GM23338 (cell line): ENCODE measurements around the gene HTRA1. TPM values are rescaled to one million over a fixed set of nuclear protein-coding genes. Genes with fewer than 3 reads are reported as not detected.

Experiments
- ATAC-seq: fragments of 200-7000 bp; cut with Tn5 transposase; 3 replicates; pipeline ENCODE4 v1.9.1; 2020
- DNase-seq: peaks from one replicate; pipeline ENCODE4 v3.0.0-alpha.2; 2015; ENCODE audit warnings: low spot score
- H2AFZ ChIP-seq: fragments of 200-600 bp; sonication (generic); 2 replicates; pipeline ENCODE4 v1.8.0; 2016; ENCODE audit warnings: antibody characterized with exemption, mild to moderate bottlenecking, moderate library complexity
- H3F3A ChIP-seq: fragments of 200-600 bp; sonication (generic); replicated peaks from 2 replicates; pipeline ENCODE4 v1.8.0; 2017; ENCODE audit warnings: antibody characterized with exemption, mixed run types, low read depth
- H3K27ac ChIP-seq: fragments of 200-600 bp; sonication (generic); 2 replicates; pipeline ENCODE4 v1.6.1; 2016; ENCODE audit warnings: low read depth
- H3K27me3 ChIP-seq: fragments of 200-600 bp; sonication (generic); 2 replicates; pipeline ENCODE4 v1.8.0; 2016; ENCODE audit warnings: mild to moderate bottlenecking, mixed run types, moderate library complexity; ENCODE audit not compliant: insufficient read depth
- H3K36me3 ChIP-seq: fragments of 200-600 bp; sonication (generic); 2 replicates; pipeline ENCODE4 v1.8.0; 2016; ENCODE audit warnings: mild to moderate bottlenecking; ENCODE audit not compliant: insufficient read depth
- H3K4me1 ChIP-seq: fragments of 200-600 bp; sonication (generic); 2 replicates; pipeline ENCODE4 v1.8.0; 2016; ENCODE audit warnings: mild to moderate bottlenecking, moderate library complexity; ENCODE audit not compliant: insufficient read depth
- H3K4me2 ChIP-seq: fragments of 200-600 bp; sonication (generic); 2 replicates; pipeline ENCODE4 v1.7.1; 2017; ENCODE audit warnings: mixed run types
- H3K4me3 ChIP-seq: fragments of 200-600 bp; sonication (generic); 2 replicates; pipeline ENCODE4 v1.6.1; 2016; ENCODE audit warnings: mixed run types
- H3K79me2 ChIP-seq: fragments of 200-600 bp; sonication (generic); replicated peaks from 2 replicates; pipeline ENCODE4 v1.8.0; 2017; ENCODE audit warnings: mild to moderate bottlenecking; ENCODE audit not compliant: insufficient read depth
- H3K9me2 ChIP-seq: fragments of 200-600 bp; sonication (generic); 2 replicates; pipeline ENCODE4 v1.8.0; 2017; ENCODE audit not compliant: insufficient read depth
- H4K20me1 ChIP-seq: fragments of 200-600 bp; sonication (generic); replicated peaks from 2 replicates; pipeline ENCODE4 v1.8.0; 2017; ENCODE audit warnings: mild to moderate bottlenecking; ENCODE audit not compliant: insufficient read depth
- H3K27ac Mint-ChIP-seq: 2 replicates; pipeline ENCODE4 v1.8.0; 2020; ENCODE audit warnings: inconsistent platforms, mild to moderate bottlenecking, moderate library complexity, mixed read lengths
- H3K27me3 Mint-ChIP-seq: 3 replicates; pipeline ENCODE4 v1.8.0; 2022; ENCODE audit warnings: low read depth, mild to moderate bottlenecking, moderate library complexity, mixed read lengths, inconsistent platforms; ENCODE audit not compliant: insufficient read depth, poor library complexity
- H3K36me3 Mint-ChIP-seq: 3 replicates; pipeline ENCODE4 v1.8.0; 2021; ENCODE audit warnings: low read depth, mild to moderate bottlenecking, inconsistent platforms, moderate library complexity, mixed read lengths
- H3K4me1 Mint-ChIP-seq: 3 replicates; pipeline ENCODE4 v1.8.0; 2020; ENCODE audit warnings: mild to moderate bottlenecking, inconsistent platforms, mixed read lengths
- H3K4me3 Mint-ChIP-seq: 3 replicates; pipeline ENCODE4 v1.8.0; 2021; ENCODE audit warnings: moderate library complexity, mild to moderate bottlenecking, inconsistent platforms, mixed read lengths
- H3K9me3 Mint-ChIP-seq: 3 replicates; pipeline ENCODE4 v1.8.0; 2020; ENCODE audit warnings: moderate library complexity, mild to moderate bottlenecking, inconsistent platforms, mixed read lengths
- EZH2 ChIP-seq: fragments of 200-600 bp; sonication (generic); IDR thresholded peaks from one replicate; pipeline ENCODE4 v1.8.0; 2017; ENCODE audit warnings: antibody characterized with exemption, mild to moderate bottlenecking, low read depth; ENCODE audit not compliant: unreplicated experiment
- JUNB ChIP-seq: IDR thresholded peaks from one replicate; pipeline ENCODE4 v1.6.1; 2016; ENCODE audit warnings: antibody characterized with exemption; ENCODE audit not compliant: unreplicated experiment
- polyA plus RNA-seq: library from polyadenylated mRNA; unstranded; fragments of >200 nt; fragmentation: Nextera tagmentation; extraction: Ambion mirVana; gene quantifications from 2 replicates; pipeline ENCODE4 v1.2.1, GENCODE V29; 2016
- total RNA-seq: library from RNA; depleted of rRNA; stranded (reverse); fragments of >200 nt; shearing (Covaris generic); gene quantifications from 2 replicates; pipeline ENCODE4 v1.2.3, GENCODE V29; 2014
- TF ChIP-seq, protein P1 (sequence below): fragments of 250-450 bp; sonication (Bioruptor Pico); IDR thresholded peaks from 2 replicates; pipeline ENCODE4 v1.5.0; 2020; ENCODE audit warnings: mild to moderate bottlenecking, moderate library complexity

HTRA1 gene
- total and polyA plus RNA-seq, 2 experiments from 2014 or later, result 8.1 to 16.1 TPM

DNA sequence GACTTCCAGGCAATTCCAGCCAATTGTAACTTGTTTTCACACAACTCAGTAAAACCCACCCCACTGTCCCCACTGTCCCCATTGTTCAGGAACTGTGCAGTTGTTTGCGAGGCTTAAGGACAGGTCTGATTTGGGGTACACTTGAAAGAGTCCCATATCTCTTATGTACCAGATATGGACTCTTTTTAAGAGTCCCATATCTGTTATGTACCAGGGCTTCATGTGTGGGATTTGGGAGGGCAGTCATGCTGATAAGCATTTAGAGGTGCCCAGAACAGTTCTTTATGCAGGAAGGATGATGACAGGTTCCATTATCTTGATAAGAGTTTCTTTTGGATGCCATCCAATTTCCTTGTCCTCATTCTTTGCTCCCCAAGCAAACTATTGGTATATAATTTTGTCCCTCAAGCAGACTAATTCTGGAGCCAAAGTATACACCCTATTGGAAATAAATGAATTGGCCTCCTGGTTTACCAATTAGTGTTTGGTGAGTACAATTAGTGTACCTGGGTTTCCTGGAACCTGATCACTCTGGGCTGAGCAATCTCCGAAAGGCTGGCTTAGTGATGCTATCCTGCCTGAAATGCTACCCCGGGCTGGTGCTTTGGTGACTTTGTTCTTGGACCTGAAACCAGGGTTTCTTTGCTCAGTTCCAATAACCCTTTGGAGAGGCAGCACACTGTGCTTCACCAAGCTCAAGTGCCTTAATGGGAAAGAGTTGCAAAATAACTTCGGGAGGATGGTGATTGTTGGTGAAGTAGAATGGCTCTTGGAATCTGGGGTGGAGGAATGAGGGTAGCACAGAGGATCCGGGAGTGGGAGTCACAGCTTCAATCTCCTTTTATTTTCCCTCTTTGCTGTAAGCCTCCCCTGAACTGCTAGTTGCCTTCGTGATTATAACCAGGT lies 93.0 kb downstream of the HTRA1 start (continued):
- TF ChIP-seq EZH2 (no peak), JUNB (no peak)
- TF ChIP-seq, protein P1, sequence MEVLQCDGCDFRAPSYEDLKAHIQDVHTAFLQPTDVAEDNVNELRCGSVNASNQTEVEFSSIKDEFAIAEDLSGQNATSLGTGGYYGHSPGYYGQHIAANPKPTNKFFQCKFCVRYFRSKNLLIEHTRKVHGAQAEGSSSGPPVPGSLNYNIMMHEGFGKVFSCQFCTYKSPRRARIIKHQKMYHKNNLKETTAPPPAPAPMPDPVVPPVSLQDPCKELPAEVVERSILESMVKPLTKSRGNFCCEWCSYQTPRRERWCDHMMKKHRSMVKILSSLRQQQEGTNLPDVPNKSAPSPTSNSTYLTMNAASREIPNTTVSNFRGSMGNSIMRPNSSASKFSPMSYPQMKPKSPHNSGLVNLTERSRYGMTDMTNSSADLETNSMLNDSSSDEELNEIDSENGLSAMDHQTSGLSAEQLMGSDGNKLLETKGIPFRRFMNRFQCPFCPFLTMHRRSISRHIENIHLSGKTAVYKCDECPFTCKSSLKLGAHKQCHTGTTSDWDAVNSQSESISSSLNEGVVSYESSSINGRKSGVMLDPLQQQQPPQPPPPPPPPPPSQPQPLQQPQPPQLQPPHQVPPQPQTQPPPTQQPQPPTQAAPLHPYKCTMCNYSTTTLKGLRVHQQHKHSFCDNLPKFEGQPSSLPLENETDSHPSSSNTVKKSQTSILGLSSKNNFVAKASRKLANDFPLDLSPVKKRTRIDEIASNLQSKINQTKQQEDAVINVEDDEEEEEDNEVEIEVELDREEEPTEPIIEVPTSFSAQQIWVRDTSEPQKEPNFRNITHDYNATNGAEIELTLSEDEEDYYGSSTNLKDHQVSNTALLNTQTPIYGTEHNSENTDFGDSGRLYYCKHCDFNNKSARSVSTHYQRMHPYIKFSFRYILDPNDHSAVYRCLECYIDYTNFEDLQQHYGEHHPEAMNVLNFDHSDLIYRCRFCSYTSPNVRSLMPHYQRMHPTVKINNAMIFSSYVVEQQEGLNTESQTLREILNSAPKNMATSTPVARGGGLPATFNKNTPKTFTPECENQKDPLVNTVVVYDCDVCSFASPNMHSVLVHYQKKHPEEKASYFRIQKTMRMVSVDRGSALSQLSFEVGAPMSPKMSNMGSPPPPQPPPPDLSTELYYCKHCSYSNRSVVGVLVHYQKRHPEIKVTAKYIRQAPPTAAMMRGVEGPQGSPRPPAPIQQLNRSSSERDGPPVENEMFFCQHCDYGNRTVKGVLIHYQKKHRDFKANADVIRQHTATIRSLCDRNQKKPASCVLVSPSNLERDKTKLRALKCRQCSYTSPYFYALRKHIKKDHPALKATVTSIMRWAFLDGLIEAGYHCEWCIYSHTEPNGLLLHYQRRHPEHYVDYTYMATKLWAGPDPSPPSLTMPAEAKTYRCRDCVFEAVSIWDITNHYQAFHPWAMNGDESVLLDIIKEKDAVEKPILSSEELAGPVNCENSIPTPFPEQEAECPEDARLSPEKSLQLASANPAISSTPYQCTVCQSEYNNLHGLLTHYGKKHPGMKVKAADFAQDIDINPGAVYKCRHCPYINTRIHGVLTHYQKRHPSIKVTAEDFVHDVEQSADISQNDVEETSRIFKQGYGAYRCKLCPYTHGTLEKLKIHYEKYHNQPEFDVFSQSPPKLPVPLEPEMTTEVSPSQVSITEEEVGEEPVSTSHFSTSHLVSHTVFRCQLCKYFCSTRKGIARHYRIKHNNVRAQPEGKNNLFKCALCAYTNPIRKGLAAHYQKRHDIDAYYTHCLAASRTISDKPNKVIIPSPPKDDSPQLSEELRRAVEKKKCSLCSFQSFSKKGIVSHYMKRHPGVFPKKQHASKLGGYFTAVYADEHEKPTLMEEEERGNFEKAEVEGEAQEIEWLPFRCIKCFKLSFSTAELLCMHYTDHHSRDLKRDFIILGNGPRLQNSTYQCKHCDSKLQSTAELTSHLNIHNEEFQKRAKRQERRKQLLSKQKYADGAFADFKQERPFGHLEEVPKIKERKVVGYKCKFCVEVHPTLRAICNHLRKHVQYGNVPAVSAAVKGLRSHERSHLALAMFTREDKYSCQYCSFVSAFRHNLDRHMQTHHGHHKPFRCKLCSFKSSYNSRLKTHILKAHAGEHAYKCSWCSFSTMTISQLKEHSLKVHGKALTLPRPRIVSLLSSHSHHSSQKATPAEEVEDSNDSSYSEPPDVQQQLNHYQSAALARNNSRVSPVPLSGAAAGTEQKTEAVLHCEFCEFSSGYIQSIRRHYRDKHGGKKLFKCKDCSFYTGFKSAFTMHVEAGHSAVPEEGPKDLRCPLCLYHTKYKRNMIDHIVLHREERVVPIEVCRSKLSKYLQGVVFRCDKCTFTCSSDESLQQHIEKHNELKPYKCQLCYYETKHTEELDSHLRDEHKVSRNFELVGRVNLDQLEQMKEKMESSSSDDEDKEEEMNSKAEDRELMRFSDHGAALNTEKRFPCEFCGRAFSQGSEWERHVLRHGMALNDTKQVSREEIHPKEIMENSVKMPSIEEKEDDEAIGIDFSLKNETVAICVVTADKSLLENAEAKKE (CRISPR knock-in tag), result no peak

DNA sequence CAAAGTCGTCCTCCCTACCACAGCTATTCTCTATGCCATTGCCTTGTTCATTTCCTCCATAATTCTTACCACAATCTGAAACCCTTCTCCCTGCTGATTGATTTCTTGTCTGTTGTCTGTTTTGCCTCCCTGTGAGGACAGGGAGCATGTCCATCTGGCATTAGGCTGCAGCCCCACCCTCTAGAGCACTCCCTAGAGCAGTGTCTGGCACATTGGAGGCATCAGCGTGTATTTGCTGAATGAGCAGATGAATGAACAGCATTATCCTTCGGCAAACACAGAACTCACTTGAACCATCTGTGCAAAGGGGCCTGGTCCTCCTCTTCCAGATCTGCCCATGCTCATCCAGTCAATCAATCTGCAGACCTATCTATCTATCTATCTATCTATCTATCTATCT lies 94.1 kb downstream of the HTRA1 start:
- Histone ChIP-seq H2AFZ (no peak overlapping the region), H3K4me2 (no peak overlapping the region), H3K4me3 (no peak overlapping the region), H3F3A (no peaks in the 10 kb centered on the region), H3K79me2 (no peaks in the 10 kb centered on the region), H3K27ac (no peak overlapping the region), H3K36me3 (no peaks in the 10 kb centered on the region), H3K27me3 (no peaks in the 10 kb centered on the region), H4K20me1 (no peaks in the 10 kb centered on the region), H3K4me1 (no peaks in the 10 kb centered on the region), H3K9me2 (0 out of 2 replicates have a peak, but pooled peaks cover 2% of the 10 kb centered on the region)
- Mint-ChIP-seq H3K4me3 (no peak overlapping the region), H3K27ac (no peak overlapping the region), H3K27me3 (peaks cover 7% of the 10 kb centered on the region), H3K4me1 (peaks cover 10% of the 10 kb centered on the region), H3K9me3 (no peaks in the 10 kb centered on the region), H3K36me3 (no peaks in the 10 kb centered on the region)
- ATAC-seq (no peak), DNase-seq (no peak)
- TF ChIP-seq, protein P1 (CRISPR knock-in tag), result no peak
